ENCODE results near the gene ARSD.

DNA sequence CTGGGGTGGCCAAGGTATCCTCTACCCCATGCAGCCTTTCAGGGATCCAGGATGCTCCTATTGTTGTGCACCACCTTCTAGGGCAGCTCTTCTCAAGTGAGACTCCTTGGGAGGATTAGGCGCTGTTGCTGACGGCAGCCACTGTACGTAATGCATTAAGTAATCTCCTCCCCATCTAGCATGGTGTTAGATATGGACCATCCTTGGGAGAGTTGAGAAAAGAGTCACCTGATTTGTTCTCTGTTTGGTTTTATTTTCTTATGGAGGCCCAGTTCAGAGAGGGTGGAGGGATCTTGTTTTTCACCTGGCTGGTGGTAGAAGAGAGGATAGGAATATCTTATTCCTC lies 54.0 kb downstream of the ARSD start:
- TF ChIP-seq, protein P1, sequence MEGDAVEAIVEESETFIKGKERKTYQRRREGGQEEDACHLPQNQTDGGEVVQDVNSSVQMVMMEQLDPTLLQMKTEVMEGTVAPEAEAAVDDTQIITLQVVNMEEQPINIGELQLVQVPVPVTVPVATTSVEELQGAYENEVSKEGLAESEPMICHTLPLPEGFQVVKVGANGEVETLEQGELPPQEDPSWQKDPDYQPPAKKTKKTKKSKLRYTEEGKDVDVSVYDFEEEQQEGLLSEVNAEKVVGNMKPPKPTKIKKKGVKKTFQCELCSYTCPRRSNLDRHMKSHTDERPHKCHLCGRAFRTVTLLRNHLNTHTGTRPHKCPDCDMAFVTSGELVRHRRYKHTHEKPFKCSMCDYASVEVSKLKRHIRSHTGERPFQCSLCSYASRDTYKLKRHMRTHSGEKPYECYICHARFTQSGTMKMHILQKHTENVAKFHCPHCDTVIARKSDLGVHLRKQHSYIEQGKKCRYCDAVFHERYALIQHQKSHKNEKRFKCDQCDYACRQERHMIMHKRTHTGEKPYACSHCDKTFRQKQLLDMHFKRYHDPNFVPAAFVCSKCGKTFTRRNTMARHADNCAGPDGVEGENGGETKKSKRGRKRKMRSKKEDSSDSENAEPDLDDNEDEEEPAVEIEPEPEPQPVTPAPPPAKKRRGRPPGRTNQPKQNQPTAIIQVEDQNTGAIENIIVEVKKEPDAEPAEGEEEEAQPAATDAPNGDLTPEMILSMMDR (IDR thresholded peaks at IDR 0.05) = no peak
- TF ChIP-seq ZFX (IDR thresholded peaks at IDR 0.05; ENCODE audit: borderline replicate concordance) = no peak

All from 22Rv1 (cell line).